GM19351 (cell line): ENCODE results near the gene RINT1.
"Not testable (repeated sequence)": the region's sequence is repeated elsewhere in the genome, so short reads cannot be mapped to it uniquely, and the experiment has no call there.

Experiments
- ATAC-seq: cut with Tn5 transposase; IDR thresholded peaks from one replicate; pipeline ENCODE4 v1.9.1; 2021; ENCODE audit warnings: mild to moderate bottlenecking, moderate library complexity; ENCODE audit not compliant: unreplicated experiment

RINT1 gene

DNA sequence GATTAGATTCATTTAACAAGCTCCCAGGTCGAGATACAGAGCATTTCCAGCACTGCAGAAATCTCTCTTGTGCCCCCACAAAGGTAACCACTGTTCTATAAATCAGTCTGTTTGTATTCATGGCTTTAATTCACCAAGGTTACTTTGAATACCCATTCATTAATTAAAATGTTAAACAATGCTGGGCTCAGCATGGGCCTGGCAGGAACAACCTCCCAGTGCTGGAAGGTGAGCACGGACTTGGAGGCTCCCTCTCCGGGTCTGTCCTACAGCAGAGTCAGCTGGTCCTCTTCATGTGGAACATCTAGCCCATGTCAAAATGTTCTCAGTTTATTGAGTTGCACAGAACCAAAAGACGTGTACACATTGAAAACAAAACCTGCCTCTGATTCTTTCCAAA is 64.9 kb downstream of the RINT1 start:
- no peak for ATAC-seq

DNA sequence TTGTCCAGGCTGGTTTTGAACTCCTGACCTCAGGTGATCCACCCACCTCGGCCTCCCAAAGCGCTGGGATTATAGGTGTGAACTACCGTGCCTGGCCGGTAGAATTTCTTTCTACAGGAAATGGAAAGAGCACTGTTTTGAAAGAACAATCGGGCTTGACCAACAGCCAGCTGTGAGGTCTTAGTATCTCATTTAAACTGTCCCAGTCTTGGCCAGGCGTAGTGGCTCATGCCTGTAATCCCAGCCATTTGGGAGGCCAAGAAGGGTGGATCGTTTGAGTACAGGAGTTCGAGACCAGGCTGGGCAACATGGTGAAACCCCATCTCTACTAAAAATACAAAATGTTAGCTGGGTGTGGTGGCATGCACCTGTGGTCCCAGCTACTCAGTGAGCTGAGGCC is 67.1 kb downstream of the RINT1 start:
- not testable (repeated sequence) for ATAC-seq

- no peak for ATAC-seq
Measured at GRCh38 chr7:105599551-105599950, 67.5 kb downstream of the RINT1 start.

GRCh38 chr7:105600720-105601550 is 68.9 kb downstream of the RINT1 start:
- ATAC-seq: no peak

DNA sequence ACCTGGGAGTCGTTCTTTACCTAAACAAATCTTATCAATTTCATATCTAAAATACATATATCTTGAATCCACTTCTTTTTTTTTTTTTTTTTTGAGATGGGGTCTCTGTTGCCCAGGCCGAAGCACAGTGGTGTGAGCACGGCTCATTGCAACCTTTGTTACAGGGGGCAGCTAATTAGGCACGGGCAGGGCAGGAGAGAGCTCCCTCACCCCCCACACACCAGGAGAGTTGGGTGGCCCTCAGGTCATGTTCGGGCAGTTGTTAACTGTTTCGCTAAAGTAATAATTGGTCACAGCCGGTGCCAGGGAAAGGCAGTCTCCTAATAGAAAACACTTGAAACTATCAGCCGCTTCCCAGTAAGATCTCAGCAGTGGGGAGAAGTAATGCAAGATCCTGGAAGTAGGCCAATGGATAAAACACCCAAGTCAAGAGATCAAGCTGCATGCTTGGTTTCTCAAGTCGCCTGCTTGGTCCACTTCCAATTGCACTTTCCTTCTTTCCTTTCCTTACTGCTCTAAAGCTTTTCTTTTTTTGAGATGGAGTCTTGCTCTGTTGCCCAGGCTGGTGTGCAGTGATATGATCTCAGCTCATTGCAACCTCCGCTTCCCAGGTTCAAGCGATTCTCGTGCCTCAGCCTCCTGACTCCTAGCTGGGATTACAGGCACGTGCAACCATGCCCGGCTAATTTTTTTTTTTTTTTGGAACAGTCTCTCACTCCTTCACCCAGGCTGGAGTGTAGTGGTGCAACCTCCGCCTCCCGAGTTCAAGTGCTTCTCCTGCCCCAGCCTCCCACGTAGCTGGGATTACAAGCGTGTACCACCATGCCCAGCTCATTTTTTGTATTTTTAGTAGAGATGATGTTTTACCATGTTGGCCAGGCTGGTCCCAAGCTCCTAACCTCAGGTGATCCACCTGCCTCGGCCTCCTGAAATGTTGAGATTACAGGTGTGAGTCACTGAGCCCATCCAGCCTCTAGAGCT is 70.6 kb downstream of the RINT1 start:
- no peak for ATAC-seq

- ATAC-seq: no peak
Measured at GRCh38 chr7:105610165-105610930, 78.3 kb downstream of the RINT1 start.

DNA sequence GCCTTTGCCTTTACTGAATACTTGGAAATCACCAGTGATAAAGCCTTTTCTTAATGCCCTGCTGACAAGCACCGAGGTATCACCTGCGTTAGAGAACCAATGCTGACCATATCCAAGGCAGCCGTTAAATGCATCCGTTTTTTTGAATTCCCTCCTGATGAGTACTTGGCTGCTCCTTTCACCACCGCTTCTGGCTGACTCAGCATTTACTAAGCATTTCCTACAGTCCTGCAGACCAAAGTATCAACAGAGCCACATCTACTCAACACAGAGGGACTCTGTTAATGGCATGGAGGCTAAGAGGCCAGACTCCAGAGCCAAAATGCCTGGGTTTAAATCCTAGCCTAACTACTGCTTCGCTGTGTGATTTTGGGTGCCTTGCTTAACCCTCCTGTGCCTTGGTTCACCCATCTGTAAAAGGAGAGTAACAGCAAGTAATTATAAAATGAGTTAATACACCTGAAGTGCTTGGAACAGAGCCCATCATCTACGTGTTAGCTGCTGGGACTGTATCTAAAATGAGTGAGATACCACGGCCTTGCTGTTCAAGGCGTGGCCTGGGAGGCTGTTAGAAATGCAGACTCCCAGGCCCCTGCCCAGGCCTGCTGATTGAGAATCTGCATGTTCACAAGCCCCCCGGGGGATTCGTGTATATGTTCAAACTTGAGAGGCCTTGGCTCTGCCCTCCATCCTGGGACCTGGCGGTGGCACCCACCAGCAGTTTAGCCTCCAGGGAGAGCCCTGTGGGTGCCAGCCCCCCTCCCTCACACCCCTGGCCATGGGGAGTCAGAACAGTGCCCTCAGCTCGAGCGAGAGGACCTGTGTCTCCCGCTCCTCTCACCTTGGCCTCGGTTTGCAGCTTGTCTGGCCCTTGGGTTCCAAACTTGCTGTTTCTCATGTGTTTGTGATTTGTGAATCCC is 80.1 kb downstream of the RINT1 start:
- ATAC-seq: no peak

DNA sequence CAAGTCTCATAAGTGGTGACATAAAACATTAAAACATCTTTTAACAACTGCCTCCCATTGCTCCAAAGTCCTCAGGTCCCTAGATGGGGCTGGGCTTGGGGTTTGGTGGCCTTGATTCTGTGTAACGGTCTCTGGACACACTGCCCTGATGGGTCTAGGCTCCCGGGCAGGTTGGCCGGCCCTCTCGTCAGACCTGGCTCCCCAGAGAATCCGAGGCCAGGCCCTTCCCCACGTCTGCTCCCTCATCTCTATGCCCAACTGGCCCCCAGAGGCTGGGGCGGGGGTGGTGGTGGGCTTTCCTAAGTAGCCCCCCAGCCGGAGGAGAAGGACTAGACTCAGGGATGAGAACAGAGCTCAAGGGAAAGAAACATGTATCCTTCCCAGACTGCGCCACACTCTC is 80.8 kb downstream of the RINT1 start:
- no peak for ATAC-seq

- no peak for ATAC-seq
Measured at GRCh38 chr7:105613611-105614330, 81.8 kb downstream of the RINT1 start.

DNA sequence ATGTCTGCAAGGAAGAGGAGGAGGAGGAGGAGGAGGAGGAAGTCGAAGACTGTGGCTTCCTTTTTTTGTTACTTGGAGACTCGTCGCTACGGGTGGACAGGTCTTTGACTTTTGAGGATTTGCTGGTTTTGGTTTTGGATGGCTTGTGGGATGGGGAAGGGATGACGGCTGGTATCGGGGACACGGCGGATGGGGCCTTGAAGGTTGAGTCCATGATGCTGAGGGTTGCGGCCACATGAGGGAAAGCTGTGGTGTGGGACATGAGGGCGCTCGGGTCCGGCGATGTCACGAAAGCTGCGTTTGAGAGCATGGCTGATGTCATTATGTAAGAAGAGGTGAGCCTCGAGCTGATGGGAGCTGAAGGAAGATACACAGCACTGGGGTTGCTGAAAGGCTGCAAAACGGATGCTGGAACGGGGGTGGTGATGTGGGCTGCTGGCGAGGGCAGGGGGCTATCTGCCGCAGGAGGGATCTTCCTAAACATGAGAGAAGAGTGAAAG is 82.4 kb downstream of the RINT1 start:
- no peak for ATAC-seq
